Nephron (organoid): ENCODE measurements around the gene HTR2C.

Experiments used
- H3K27ac Mint-ChIP-seq, 3 experiments: 2 replicates each; pipeline ENCODE4 v1.8.0; 2020; ENCODE audit warnings: mixed read lengths in 3 of 3, mild to moderate bottlenecking in 2 of 3, moderate library complexity in 1 of 3
- H3K27me3 Mint-ChIP-seq: 2 replicates; pipeline ENCODE4 v1.8.0; 2021; ENCODE audit warnings: low read depth, mild to moderate bottlenecking, moderate library complexity, mixed read lengths
- H3K36me3 Mint-ChIP-seq: 2 replicates; pipeline ENCODE4 v1.8.0; 2020; ENCODE audit warnings: low read depth, mixed read lengths
- H3K4me1 Mint-ChIP-seq: 2 replicates; pipeline ENCODE4 v1.8.0; 2020; ENCODE audit warnings: mixed read lengths
- H3K4me3 Mint-ChIP-seq, 3 experiments: 2 replicates each; pipeline ENCODE4 v1.8.0; 2020; ENCODE audit warnings: mild to moderate bottlenecking in 3 of 3, mixed read lengths in 3 of 3, moderate library complexity in 2 of 3
- H3K9me3 Mint-ChIP-seq: 2 replicates; pipeline ENCODE4 v1.8.0; 2020; ENCODE audit warnings: mixed read lengths
- CTCF ChIP-seq, 3 experiments: fragments of 200-600 bp; sonication (generic); IDR thresholded peaks; one replicate each; pipeline ENCODE4 v1.5.0; 2021; ENCODE audit warnings: antibody characterized with exemption in 3 of 3; ENCODE audit not compliant: unreplicated experiment in 3 of 3

Gene HTR2C

DNA sequence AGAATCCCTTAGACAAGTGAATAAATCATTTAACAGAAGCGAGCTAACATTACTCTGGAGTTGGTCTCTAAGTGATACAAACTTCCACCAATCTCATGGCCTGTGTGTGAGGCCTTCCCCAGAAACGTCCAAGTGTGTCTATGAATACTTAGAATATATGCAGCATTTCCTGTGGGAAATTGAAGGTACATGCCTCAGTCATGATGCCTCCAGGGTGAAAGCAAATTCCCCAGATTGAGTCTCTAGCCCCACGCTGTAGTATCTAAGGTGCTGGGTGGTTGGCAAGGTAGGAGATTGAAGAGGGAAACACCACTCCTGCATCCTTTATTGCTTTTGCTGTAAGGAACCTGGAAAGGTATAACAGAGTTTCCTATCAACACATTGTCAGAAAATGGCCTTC, 319.7 kb downstream of the HTR2C start:
- Mint-ChIP-seq H3K4me3 (no peak overlapping the region), H3K4me1 (no peaks in the 10 kb centered on the region), H3K27me3 (peaks cover 4% of the 10 kb centered on the region), H3K9me3 (peaks cover 4% of the 10 kb centered on the region), H3K27ac (no peak overlapping the region), H3K36me3 (no peaks in the 10 kb centered on the region)
- TF ChIP-seq CTCF (IDR thresholded peaks at IDR 0.05; ENCODE audit: unreplicated experiment in 3 of 3), result no peak

DNA sequence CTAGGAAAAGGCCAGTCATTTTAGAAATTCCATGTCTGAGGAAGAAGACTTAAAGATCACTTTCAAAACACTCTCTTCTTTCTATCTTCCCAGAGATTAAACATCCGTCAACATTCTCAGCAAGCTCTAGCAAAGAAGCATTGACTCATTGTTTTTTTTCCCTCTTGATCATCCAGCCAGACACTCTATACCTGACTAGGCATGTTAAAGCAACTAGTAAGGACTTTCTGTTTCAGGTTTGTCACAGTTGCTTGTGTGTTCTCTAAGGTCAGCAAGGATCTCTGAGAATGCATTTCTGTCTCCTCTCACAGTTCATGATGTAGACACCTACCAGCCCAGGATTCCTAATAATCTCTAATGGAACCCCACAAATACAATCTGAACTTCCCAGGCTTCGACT, 321.4 kb downstream of the HTR2C start:
- no peaks in the 10 kb centered on the region for H3K9me3 Mint-ChIP-seq
- H3K27ac Mint-ChIP-seq, result no peak overlapping the region

GRCh38 chrX:114906984-114907510, 323.2 kb downstream of the HTR2C start:
- H3K27me3 Mint-ChIP-seq, result peaks cover 4% of the 10 kb centered on the region
- H3K4me3 Mint-ChIP-seq, result no peak overlapping the region
- no peak overlapping the region for H3K27ac Mint-ChIP-seq
- no peaks in the 10 kb centered on the region for H3K9me3 Mint-ChIP-seq
- no peaks in the 10 kb centered on the region for H3K36me3 Mint-ChIP-seq
- H3K4me1 Mint-ChIP-seq, result no peaks in the 10 kb centered on the region
- TF ChIP-seq CTCF (IDR thresholded peaks at IDR 0.05; ENCODE audit: unreplicated experiment in 3 of 3), result no peak

More for the DNA sequence above, 321.4 kb downstream of the HTR2C start:
- Mint-ChIP-seq H3K36me3 (no peaks in the 10 kb centered on the region), H3K27me3 (peaks cover 4% of the 10 kb centered on the region), H3K4me3 (no peak overlapping the region), H3K4me1 (no peaks in the 10 kb centered on the region)
- TF ChIP-seq CTCF (IDR thresholded peaks at IDR 0.05; ENCODE audit: unreplicated experiment in 3 of 3), result no peak

GRCh38 chrX:114924423-114924822, 340.5 kb downstream of the HTR2C start:
- TF ChIP-seq CTCF (IDR thresholded peaks at IDR 0.05; ENCODE audit: unreplicated experiment in 3 of 3), result no peak
- H3K27ac Mint-ChIP-seq, result peak overlapping the region; percentile 39 to 61 (median 42)
- H3K4me3 Mint-ChIP-seq, result no peak overlapping the region
- H3K36me3 Mint-ChIP-seq, result no peaks in the 10 kb centered on the region
- no peaks in the 10 kb centered on the region for H3K27me3 Mint-ChIP-seq
- H3K4me1 Mint-ChIP-seq, result peaks cover 17% of the 10 kb centered on the region
- no peaks in the 10 kb centered on the region for H3K9me3 Mint-ChIP-seq

GRCh38 chrX:114924856-114925255, 341.0 kb downstream of the HTR2C start:
- no peaks in the 10 kb centered on the region for H3K27me3 Mint-ChIP-seq
- no peak for TF ChIP-seq CTCF (IDR thresholded peaks at IDR 0.05; ENCODE audit: unreplicated experiment in 3 of 3)
- H3K4me3 Mint-ChIP-seq, result no peak overlapping the region
- H3K4me1 Mint-ChIP-seq, result peaks cover 17% of the 10 kb centered on the region
- H3K9me3 Mint-ChIP-seq, result no peaks in the 10 kb centered on the region
- no peaks in the 10 kb centered on the region for H3K36me3 Mint-ChIP-seq
- H3K27ac Mint-ChIP-seq, result peak overlapping the region; percentile 39 to 61 (median 42)

- peaks cover 9% of the 10 kb centered on the region for H3K4me1 Mint-ChIP-seq
- no peaks in the 10 kb centered on the region for H3K36me3 Mint-ChIP-seq
- H3K27me3 Mint-ChIP-seq, result no peaks in the 10 kb centered on the region
- H3K4me3 Mint-ChIP-seq, result no peak overlapping the region
- no peak overlapping the region for H3K27ac Mint-ChIP-seq
- peaks cover 21% of the 10 kb centered on the region for H3K9me3 Mint-ChIP-seq
- TF ChIP-seq CTCF (IDR thresholded peaks at IDR 0.05; ENCODE audit: unreplicated experiment in 3 of 3), result no peak
Measured at GRCh38 chrX:114930227-114930626, 346.3 kb downstream of the HTR2C start.
